HepG2 (cell line): ENCODE results near the gene NUB1. TPM values are rescaled to one million over a fixed set of nuclear protein-coding genes. Genes with fewer than 3 reads are reported as not detected.

ENCODE experiments used
- CREB1 ChIP-seq, 2 experiments: fragments of 450-650 bp in 1 of 2; IDR thresholded peaks; 2 replicates each; pipeline ENCODE4 v1.6.1; 2016 to 2017; ENCODE audit warnings: control low read depth in 1 of 2, mild to moderate bottlenecking in 1 of 2, missing compliant biosample characterization in 1 of 2, missing genetic modification characterization in 1 of 2
- DR1 ChIP-seq: sonication (generic); formaldehyde crosslinking; IDR thresholded peaks from 2 replicates; pipeline ENCODE4 v1.8.0; 2021; ENCODE audit warnings: mild to moderate bottlenecking, missing genetic modification reagents, inconsistent platforms
- MED1 ChIP-seq: sonication (generic); formaldehyde crosslinking; IDR thresholded peaks from 2 replicates; pipeline ENCODE4 v1.4.0; 2020; ENCODE audit warnings: missing genetic modification reagents
- NAIF1 ChIP-seq: sonication (generic); formaldehyde crosslinking; IDR thresholded peaks from 2 replicates; pipeline ENCODE4 v1.5.0; 2020; ENCODE audit warnings: mild to moderate bottlenecking, missing genetic modification reagents, borderline replicate concordance
- NRL ChIP-seq: sonication (generic); formaldehyde crosslinking; IDR thresholded peaks from 2 replicates; pipeline ENCODE4 v1.5.0; 2020; ENCODE audit warnings: missing genetic modification reagents, mild to moderate bottlenecking, moderate library complexity, borderline replicate concordance
- PCBP1 ChIP-seq: fragments of 200-400 bp; formaldehyde crosslinking; IDR thresholded peaks from 2 replicates; pipeline ENCODE4 v1.6.1; 2017; ENCODE audit warnings: mild to moderate bottlenecking, low read depth, low read length, borderline replicate concordance
- PHF8 ChIP-seq: sonication (generic); formaldehyde crosslinking; IDR thresholded peaks from 2 replicates; pipeline ENCODE4 v1.5.0; 2020; ENCODE audit warnings: missing genetic modification reagents
- TBX2 ChIP-seq: sonication (generic); formaldehyde crosslinking; IDR thresholded peaks from 2 replicates; pipeline ENCODE4 v1.5.0; 2020; ENCODE audit warnings: missing genetic modification reagents, mild to moderate bottlenecking, borderline replicate concordance
- TRIM24 ChIP-seq: sonication (generic); formaldehyde crosslinking; IDR thresholded peaks from 2 replicates; pipeline ENCODE4 v1.8.0; 2022; ENCODE audit warnings: mild to moderate bottlenecking, missing genetic modification reagents
- TSC22D2 ChIP-seq: sonication (generic); formaldehyde crosslinking; IDR thresholded peaks from 2 replicates; pipeline ENCODE4 v1.5.1; 2020; ENCODE audit warnings: missing genetic modification reagents, mild to moderate bottlenecking, borderline replicate concordance
- ZNF354B ChIP-seq: sonication (generic); formaldehyde crosslinking; IDR thresholded peaks from 2 replicates; pipeline ENCODE4 v1.8.0; 2022; ENCODE audit warnings: mild to moderate bottlenecking, missing genetic modification reagents
- ZNF432 ChIP-seq: sonication (generic); formaldehyde crosslinking; IDR thresholded peaks from 2 replicates; pipeline ENCODE4 v1.5.0; 2020; ENCODE audit warnings: missing genetic modification reagents, mild to moderate bottlenecking, borderline replicate concordance
- ZNF441 ChIP-seq: sonication (generic); formaldehyde crosslinking; IDR thresholded peaks from 2 replicates; pipeline ENCODE4 v1.7.0; 2021; ENCODE audit warnings: missing genetic modification reagents, borderline replicate concordance
- ZNF563 ChIP-seq: sonication (generic); formaldehyde crosslinking; IDR thresholded peaks from 2 replicates; pipeline ENCODE4 v1.8.0; 2022; ENCODE audit warnings: mild to moderate bottlenecking, moderate library complexity, missing genetic modification reagents
- ZNF781 ChIP-seq: sonication (generic); formaldehyde crosslinking; IDR thresholded peaks from 2 replicates; pipeline ENCODE4 v1.5.1; 2020; ENCODE audit warnings: borderline replicate concordance, mild to moderate bottlenecking, missing genetic modification reagents; ENCODE audit errors: not compliant biosample characterization
- ZNF788 ChIP-seq: sonication (generic); formaldehyde crosslinking; IDR thresholded peaks from 2 replicates; pipeline ENCODE4 v1.5.0; 2020; ENCODE audit warnings: mild to moderate bottlenecking, missing genetic modification reagents, borderline replicate concordance
- ZSCAN21 ChIP-seq: sonication (generic); formaldehyde crosslinking; IDR thresholded peaks from 2 replicates; pipeline ENCODE4 v1.8.0; 2022; ENCODE audit warnings: mild to moderate bottlenecking, missing genetic modification reagents, moderate library complexity, borderline replicate concordance
- polyA plus RNA-seq, 8 experiments: library from polyadenylated mRNA; depleted of rRNA in 3 of 8; stranded (reverse) in 7 of 8; unstranded in 1 of 8; fragments of >200 nt; fragmentation: Illumina TruSeq in 4 of 8; extraction: Trizol in 4 of 8; gene quantifications; 2 replicates each; pipeline versions ENCODE4 v1.2.1 to v1.2.3, GENCODE V29; 2011 to 2016; ENCODE audit warnings: low read depth in 4 of 8, missing spikeins in 1 of 8, mixed read lengths in 1 of 8; ENCODE audit not compliant: insufficient read depth in 1 of 8
- total RNA-seq, 5 experiments: library from RNA; depleted of rRNA; stranded (reverse); fragments of >200 nt; fragmentation: Illumina TruSeq; extraction: Trizol; gene quantifications; 2 replicates each; pipeline ENCODE4 v1.2.3, GENCODE V29; 2016; ENCODE audit warnings: low read depth in 1 of 5
- TF ChIP-seq, protein P1 (sequence below): sonication (generic); formaldehyde crosslinking; IDR thresholded peaks from 2 replicates; pipeline ENCODE4 v1.5.0; 2020; ENCODE audit warnings: missing genetic modification reagents
- TF ChIP-seq, protein P2 (sequence below): sonication (generic); formaldehyde crosslinking; IDR thresholded peaks from 2 replicates; pipeline ENCODE4 v1.8.0; 2022; ENCODE audit warnings: mild to moderate bottlenecking, missing genetic modification reagents, moderate library complexity
- TF ChIP-seq, protein P3 (sequence below): sonication (generic); formaldehyde crosslinking; IDR thresholded peaks from 2 replicates; pipeline ENCODE4 v1.4.0; 2020; ENCODE audit warnings: mild to moderate bottlenecking, low read depth, missing genetic modification reagents
- TF ChIP-seq, protein P4 (sequence below): sonication (generic); formaldehyde crosslinking; IDR thresholded peaks from 2 replicates; pipeline ENCODE4 v1.5.0; 2020; ENCODE audit warnings: mild to moderate bottlenecking, missing genetic modification reagents, moderate library complexity
- TF ChIP-seq, protein P5 (sequence below): sonication (generic); formaldehyde crosslinking; IDR thresholded peaks from 2 replicates; pipeline ENCODE4 v1.8.1; 2023; ENCODE audit warnings: mild to moderate bottlenecking, moderate library complexity, missing genetic modification reagents

Gene NUB1
- total and polyA plus RNA-seq, 2 of the 13 experiments (the other 11 are each of a cell fraction or from before 2014, with no cell fraction given), result 27.1 to 37.0 TPM

DNA sequence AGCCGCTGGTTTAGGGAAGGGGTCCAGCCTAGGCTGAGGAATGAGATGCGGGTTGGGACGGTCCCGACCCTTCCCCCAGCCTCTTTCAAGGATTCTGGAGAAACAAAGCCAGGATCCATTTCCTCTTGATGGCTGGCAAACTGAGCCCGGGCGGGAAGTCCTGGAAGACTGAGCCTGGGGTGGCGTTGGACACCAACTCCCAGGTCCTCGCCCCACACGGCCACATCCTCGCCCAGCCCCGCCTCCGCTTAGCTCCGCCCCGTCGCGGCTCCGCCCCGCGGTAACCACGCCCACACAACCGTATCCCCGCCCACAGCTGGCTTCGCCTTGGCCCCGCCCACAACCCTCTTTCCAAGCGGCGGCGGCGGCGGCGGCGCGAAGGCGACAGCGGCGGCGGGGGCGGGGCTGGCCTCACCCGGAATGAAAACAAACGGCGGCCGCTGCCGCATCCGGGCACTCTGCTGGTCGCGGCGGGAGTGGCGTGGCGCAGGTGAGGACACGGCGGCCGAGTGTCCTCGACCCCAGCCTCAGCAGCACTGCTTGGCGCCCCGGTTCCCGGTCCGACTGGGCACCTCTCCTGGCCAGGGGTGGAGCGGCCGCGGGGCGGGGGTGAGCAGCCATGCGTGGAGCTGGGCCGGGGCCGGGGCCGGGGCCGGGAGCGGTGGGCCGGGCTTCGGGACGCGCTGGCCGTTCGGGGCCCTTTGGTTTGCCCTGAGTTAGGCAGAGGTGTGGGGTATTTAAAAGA lies at the start of gene NUB1 (continued):
- TF ChIP-seq DR1 (CRISPR knock-in tag), result no peak; the same call in 1 of the 2 replicates
- peak; percentile 66 for TF ChIP-seq ZNF441
- TF ChIP-seq, protein P1, sequence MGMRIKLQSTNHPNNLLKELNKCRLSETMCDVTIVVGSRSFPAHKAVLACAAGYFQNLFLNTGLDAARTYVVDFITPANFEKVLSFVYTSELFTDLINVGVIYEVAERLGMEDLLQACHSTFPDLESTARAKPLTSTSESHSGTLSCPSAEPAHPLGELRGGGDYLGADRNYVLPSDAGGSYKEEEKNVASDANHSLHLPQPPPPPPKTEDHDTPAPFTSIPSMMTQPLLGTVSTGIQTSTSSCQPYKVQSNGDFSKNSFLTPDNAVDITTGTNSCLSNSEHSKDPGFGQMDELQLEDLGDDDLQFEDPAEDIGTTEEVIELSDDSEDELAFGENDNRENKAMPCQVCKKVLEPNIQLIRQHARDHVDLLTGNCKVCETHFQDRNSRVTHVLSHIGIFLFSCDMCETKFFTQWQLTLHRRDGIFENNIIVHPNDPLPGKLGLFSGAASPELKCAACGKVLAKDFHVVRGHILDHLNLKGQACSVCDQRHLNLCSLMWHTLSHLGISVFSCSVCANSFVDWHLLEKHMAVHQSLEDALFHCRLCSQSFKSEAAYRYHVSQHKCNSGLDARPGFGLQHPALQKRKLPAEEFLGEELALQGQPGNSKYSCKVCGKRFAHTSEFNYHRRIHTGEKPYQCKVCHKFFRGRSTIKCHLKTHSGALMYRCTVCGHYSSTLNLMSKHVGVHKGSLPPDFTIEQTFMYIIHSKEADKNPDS (CRISPR knock-in tag), result no peak
- TF ChIP-seq ZNF354B (CRISPR knock-in tag), result 0 out of 2 replicates have a peak, but pooled peaks have one; percentile 25
- peak; percentile 80; the same call in 1 of the 2 replicates for TF ChIP-seq ZNF788 (CRISPR knock-in tag)
- peak; percentile 35; the same call in 1 of the 2 replicates for TF ChIP-seq NRL
- TF ChIP-seq CREB1 (IDR thresholded peaks at IDR 0.05), result 0 out of 2 replicates have a peak, but pooled peaks have one; percentile 5
- TF ChIP-seq CREB1 (CRISPR knock-in tag; IDR thresholded peaks at IDR 0.05), result no peak
- TF ChIP-seq, protein P2, sequence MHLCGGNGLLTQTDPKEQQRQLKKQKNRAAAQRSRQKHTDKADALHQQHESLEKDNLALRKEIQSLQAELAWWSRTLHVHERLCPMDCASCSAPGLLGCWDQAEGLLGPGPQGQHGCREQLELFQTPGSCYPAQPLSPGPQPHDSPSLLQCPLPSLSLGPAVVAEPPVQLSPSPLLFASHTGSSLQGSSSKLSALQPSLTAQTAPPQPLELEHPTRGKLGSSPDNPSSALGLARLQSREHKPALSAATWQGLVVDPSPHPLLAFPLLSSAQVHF, result no peak
- TF ChIP-seq TRIM24 (CRISPR knock-in tag), result no peak
- TF ChIP-seq ZNF781 (CRISPR knock-in tag), result no peak
- TF ChIP-seq NAIF1 (CRISPR knock-in tag), result no peak
- TF ChIP-seq, protein P3, sequence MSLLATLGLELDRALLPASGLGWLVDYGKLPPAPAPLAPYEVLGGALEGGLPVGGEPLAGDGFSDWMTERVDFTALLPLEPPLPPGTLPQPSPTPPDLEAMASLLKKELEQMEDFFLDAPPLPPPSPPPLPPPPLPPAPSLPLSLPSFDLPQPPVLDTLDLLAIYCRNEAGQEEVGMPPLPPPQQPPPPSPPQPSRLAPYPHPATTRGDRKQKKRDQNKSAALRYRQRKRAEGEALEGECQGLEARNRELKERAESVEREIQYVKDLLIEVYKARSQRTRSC, result no peak
- TF ChIP-seq PHF8, result peak; percentile 88
- peak; percentile 65; the same call in 1 of the 2 replicates for TF ChIP-seq ZSCAN21
- TF ChIP-seq TBX2, result peak; percentile 73
- 0 out of 2 replicates have a peak, but pooled peaks have one; percentile 63 for TF ChIP-seq PCBP1
- no peak for TF ChIP-seq ZNF432 (CRISPR knock-in tag)
- TF ChIP-seq, protein P4, sequence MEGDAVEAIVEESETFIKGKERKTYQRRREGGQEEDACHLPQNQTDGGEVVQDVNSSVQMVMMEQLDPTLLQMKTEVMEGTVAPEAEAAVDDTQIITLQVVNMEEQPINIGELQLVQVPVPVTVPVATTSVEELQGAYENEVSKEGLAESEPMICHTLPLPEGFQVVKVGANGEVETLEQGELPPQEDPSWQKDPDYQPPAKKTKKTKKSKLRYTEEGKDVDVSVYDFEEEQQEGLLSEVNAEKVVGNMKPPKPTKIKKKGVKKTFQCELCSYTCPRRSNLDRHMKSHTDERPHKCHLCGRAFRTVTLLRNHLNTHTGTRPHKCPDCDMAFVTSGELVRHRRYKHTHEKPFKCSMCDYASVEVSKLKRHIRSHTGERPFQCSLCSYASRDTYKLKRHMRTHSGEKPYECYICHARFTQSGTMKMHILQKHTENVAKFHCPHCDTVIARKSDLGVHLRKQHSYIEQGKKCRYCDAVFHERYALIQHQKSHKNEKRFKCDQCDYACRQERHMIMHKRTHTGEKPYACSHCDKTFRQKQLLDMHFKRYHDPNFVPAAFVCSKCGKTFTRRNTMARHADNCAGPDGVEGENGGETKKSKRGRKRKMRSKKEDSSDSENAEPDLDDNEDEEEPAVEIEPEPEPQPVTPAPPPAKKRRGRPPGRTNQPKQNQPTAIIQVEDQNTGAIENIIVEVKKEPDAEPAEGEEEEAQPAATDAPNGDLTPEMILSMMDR (CRISPR knock-in tag), result no peak; the same call in 1 of the 2 replicates
- TF ChIP-seq MED1 (CRISPR knock-in tag), result peak; percentile 52
- TF ChIP-seq, protein P5, sequence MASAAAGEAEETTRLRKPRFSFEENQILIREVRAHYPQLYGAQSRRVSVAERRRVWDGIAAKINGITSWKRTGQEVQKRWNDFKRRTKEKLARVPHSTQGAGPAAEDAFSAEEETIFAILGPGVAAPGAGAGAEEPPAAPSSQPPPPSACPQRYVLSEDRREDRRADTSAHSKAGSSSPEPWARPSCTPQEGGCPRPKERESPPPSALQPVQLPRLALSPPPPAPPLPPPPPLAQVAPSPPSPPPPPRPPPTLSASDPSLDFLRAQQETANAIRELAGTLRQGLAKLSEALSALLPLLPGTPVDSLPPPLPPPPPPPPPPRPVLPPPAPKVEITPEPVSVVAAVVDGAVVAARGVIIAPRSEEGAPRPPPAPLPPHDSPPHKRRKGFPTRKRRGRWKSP (CRISPR knock-in tag), result peak; percentile 62; the same call in 1 of the 2 replicates
- TF ChIP-seq TSC22D2, result peak; percentile 35; the same call in 1 of the 2 replicates
- TF ChIP-seq ZNF563 (CRISPR knock-in tag), result peak; percentile 89
